Activated T-cell treated with anti-CD3 and anti-CD28 coated beads, Interleukin-2, amount 50 U/mL, for 72 hours (primary cell): Measurements from ENCODE around the gene CCDC117. TPM values are rescaled to one million over a fixed set of nuclear protein-coding genes. Genes with fewer than 3 reads are reported as not detected.
A peak's percentile ranks its signal among the peaks of the same experiment; 100 is the strongest.
"Not testable (repeated sequence)": the region's sequence is repeated elsewhere in the genome, so short reads cannot be mapped to it uniquely, and the experiment has no call there.

Experiments
- ATAC-seq, 2 donors: fragments of 150-1000 bp; cut with Tn5 transposase; replicated peaks in 1 of 2; 2 replicates each; pipeline ENCODE4 v1.10.0; 2021; ENCODE audit warnings: moderate library complexity in 2 of 2, mild to moderate bottlenecking in 1 of 2
- DNase-seq, 2 donors: peaks; one replicate each; pipeline ENCODE4 v3.0.0; 2021 to 2022; ENCODE audit warnings: mixed read lengths in 1 of 2
- H3K27ac Mint-ChIP-seq: one replicate; pipeline ENCODE4 v1.8.0; 2022; ENCODE audit warnings: mild to moderate bottlenecking, moderate library complexity, mixed read lengths
- H3K27me3 Mint-ChIP-seq: one replicate; pipeline ENCODE4 v1.8.0; 2022; ENCODE audit warnings: low read depth, mixed read lengths
- H3K36me3 Mint-ChIP-seq, 2 donors: one replicate each; pipeline ENCODE4 v1.8.0; 2022; ENCODE audit warnings: mixed read lengths in 2 of 2, mild to moderate bottlenecking in 1 of 2; ENCODE audit not compliant: insufficient read depth in 2 of 2
- H3K4me1 Mint-ChIP-seq: one replicate; pipeline ENCODE4 v1.8.0; 2022; ENCODE audit warnings: low read depth, mixed read lengths
- H3K4me3 Mint-ChIP-seq, 2 donors: one replicate each; pipeline ENCODE4 v1.8.0; 2022; ENCODE audit warnings: mild to moderate bottlenecking in 2 of 2, mixed read lengths in 2 of 2, moderate library complexity in 2 of 2
- H3K9me3 Mint-ChIP-seq, 2 donors: one replicate each; pipeline ENCODE4 v1.8.0; 2022; ENCODE audit warnings: mixed read lengths in 2 of 2
- total RNA-seq, 2 donors: library from RNA; stranded (reverse); gene quantifications; one replicate each; pipeline ENCODE4 v1.2.3, GENCODE V29; 2022

The CCDC117 gene
- total RNA-seq, 2 donors from 2014 or later, result 24.0 to 26.9 TPM

DNA sequence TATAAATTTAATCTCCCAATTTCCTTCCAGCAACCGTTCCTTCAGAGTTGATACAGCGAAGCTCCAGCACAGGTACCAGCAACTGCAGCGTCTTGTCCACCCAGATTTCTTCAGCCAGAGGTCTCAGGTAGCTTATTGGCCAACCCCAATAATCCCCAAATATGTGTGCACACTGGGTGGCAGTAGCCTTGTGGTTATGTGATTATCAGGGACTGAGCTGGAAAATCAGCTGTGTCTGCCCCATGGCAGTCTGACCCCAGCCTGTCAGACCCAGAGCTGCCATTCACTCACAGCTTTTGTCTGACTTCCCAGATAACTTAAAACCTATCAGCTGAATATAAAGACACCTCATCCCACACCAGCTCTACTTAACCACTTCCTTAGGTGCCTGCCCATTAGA, 28.6 kb upstream of the CCDC117 start:
- Mint-ChIP-seq H3K9me3 (no peaks in the 10 kb centered on the region), H3K27ac (no peak overlapping the region), H3K4me3 (peak overlapping the region; percentile 90 to 96), H3K27me3 (no peaks in the 10 kb centered on the region), H3K4me1 (peaks cover 49% of the 10 kb centered on the region), H3K36me3 (peaks cover 5 to 29% of the 10 kb centered on the region in 2 donors)
- ATAC-seq (no peak), DNase-seq (no peak)

DNA sequence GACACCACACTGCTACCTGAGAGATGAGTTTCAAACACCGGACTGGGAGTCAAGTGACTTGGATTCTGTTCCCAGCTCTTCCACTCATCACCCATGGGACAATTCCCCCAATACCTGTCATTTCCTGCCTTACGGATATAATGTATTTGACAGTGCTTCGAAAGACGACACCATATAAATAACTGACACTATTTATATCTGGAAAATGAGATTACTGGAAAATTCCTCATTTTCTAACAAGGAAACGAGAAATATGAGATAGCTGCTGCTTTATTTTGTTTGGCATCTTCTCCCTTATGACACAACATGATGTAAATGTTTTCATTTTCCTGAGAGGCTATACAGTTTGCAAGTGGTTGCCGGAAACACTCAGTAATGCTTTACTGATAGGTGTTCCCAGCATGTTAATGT, 22.0 kb upstream of the CCDC117 start:
- H3K27me3 Mint-ChIP-seq, result no peaks in the 10 kb centered on the region
- peaks cover 9 to 29% of the 10 kb centered on the region in 2 donors for H3K36me3 Mint-ChIP-seq
- H3K9me3 Mint-ChIP-seq, result no peaks in the 10 kb centered on the region
- H3K4me3 Mint-ChIP-seq, result no peak overlapping the region
- H3K4me1 Mint-ChIP-seq, result peaks cover 6% of the 10 kb centered on the region
- no peak for DNase-seq
- H3K27ac Mint-ChIP-seq, result no peak overlapping the region
- ATAC-seq, result no peak

DNA sequence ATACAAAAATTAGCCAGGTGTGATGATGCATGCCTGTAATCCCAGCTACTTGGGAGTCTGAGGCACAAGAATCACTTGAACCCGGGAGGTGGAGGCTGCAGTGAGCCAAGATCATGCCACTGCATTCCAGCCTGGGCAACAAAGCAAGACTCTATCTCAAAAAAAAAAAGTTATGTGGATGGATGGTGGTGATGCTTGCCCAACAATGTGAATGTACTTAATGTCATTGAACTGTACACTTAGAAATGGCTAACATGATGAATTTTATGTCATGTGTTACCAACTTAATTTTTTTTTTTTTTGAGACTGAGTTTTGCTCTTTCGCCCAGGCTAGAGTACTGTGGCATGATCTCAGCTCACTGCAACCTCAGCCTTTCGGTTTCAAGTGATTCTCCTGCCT, 18.0 kb upstream of the CCDC117 start:
- H3K27me3 Mint-ChIP-seq, H3K9me3 Mint-ChIP-seq, H3K27ac Mint-ChIP-seq, H3K36me3 Mint-ChIP-seq, ATAC-seq, H3K4me1 Mint-ChIP-seq, DNase-seq, H3K4me3 Mint-ChIP-seq: not testable (repeated sequence)

DNA sequence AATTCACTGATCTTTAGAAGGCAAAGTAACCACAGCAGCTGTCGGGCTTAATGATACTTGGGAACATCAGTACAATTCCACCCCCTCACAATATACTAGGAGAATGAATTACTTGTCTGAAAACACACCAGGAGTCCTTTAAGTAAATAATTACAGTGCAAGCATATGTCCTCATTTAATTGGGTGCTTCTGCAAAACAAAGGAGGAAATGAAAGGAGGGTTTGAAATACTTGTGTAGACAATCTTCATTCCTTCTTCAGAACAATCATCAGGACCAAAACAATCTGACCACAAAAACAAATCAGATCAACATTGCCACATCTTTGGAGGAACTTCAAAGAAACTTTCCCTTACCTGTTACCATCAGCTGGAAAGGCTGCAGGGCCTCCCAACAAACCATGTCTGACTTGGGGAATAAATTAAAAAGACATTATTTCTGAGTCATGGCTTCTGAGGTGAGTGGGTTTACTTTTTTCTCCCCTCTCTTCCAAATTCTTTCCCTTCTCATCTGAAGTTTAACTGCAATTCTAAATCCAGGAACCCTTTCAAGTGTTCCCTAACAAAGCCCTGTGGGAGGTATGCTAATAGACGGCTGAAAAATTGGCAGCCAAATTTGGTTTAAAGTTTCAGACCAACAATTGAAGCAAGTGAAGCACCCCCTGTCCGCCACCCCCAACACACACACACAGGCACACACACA, 12.5 kb upstream of the CCDC117 start:
- H3K9me3 Mint-ChIP-seq, result no peaks in the 10 kb centered on the region
- H3K4me3 Mint-ChIP-seq, result no peak overlapping the region
- H3K27me3 Mint-ChIP-seq, result no peaks in the 10 kb centered on the region
- no peaks in the 10 kb centered on the region for H3K36me3 Mint-ChIP-seq
- DNase-seq, result no peak
- no peak for ATAC-seq
- H3K27ac Mint-ChIP-seq, result no peak overlapping the region
- H3K4me1 Mint-ChIP-seq, result no peaks in the 10 kb centered on the region

DNA sequence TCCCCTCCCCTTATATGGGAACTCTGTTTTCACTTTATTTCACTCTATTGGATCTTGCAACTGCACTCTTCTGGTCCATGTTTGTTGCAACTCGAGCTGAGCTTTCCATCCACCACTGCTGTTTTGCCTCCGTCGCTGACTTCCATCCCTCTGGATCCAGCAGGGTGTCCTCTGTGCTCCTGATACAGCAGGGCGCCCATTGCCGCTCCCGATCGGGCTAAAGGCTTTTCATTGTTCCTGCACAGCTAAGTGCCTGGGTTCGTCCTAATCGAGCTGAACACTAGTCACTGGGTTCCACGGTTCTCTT, 11.1 kb upstream of the CCDC117 start:
- H3K27me3 Mint-ChIP-seq, result no peaks in the 10 kb centered on the region
- no peaks in the 10 kb centered on the region for H3K9me3 Mint-ChIP-seq
- no peaks in the 10 kb centered on the region for H3K4me1 Mint-ChIP-seq
- no peak overlapping the region for H3K4me3 Mint-ChIP-seq
- no peaks in the 10 kb centered on the region for H3K36me3 Mint-ChIP-seq
- H3K27ac Mint-ChIP-seq, result no peak overlapping the region
- DNase-seq (no peak), ATAC-seq (no peak)

DNA sequence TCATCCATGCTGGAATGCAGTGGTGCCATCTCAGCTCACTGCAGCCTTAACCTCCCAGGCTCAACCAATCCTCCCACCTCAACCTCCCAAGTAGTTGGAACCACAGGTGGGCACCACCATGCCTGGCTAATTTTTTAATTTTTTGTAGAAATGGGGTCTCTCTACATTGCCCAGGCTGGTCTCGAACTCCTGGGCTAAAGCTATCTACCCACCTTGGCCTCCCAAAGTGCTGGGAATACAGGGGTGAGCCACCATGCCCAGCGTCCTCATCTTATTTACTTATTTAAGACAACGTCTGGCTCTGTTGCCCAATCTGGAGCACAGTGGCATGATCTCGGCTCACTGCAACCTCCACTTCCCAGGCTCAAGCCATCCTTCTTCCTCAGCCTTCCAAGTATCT, 10.5 kb upstream of the CCDC117 start:
- H3K27me3 Mint-ChIP-seq, H3K4me3 Mint-ChIP-seq, H3K4me1 Mint-ChIP-seq, ATAC-seq, H3K9me3 Mint-ChIP-seq, H3K36me3 Mint-ChIP-seq, DNase-seq, H3K27ac Mint-ChIP-seq: not testable (repeated sequence)

DNA sequence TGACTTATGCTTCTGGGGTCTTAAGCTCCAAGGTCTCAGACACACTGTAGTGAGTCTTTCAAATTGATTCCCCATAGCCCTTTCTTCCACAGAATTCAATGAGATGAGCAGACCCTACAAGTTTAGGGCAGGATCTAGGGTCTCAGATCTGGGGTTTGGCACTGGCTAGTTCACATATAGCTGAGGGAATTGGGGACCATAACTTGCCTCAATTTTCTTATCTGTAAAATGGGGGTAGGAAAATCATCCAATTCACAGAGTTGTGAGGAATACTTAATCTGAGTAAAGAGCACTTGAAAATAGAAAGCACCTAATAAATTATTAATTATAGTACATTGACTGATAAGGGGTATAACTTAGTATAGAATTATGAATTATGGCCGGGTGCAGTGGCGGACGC, 5.9 kb upstream of the CCDC117 start:
- DNase-seq, result no peak
- Mint-ChIP-seq H3K27me3 (no peaks in the 10 kb centered on the region), H3K9me3 (no peaks in the 10 kb centered on the region), H3K4me1 (no peaks in the 10 kb centered on the region), H3K27ac (no peak overlapping the region), H3K36me3 (no peaks in the 10 kb centered on the region), H3K4me3 (no peak overlapping the region)
- no peak for ATAC-seq

DNA sequence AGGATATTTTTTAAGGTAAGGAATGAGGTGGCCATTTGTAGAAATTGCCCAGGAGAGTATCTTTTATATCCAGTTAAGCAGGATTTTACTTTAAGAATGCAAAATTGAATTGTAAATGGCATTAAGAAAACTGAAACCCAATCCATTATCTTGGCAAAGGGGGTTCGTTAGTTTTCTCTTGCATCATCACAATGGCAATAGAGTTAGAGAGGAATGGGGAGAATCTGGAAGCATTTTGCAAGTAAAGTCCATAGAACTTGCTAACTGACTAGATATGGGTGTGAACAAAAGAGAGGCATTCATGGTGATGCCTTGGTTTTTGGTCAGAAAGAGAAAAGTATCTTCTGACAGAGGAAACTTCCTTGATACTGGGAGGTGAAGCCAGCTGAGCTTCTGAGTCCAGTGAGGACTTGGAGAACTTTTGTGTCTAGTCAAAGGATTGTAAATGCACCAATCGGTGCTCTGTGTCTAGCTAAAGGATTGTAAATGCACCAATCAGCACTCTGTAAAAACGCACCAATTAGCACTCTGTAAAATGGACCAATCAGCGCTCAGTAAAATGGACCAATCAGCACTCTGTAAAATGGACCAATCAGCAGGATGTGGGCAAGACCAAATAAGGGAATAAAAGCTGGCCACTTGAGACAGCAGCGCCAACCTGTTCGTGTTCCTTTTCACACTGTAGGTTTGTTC, 3.6 kb upstream of the CCDC117 start:
- Mint-ChIP-seq H3K27ac (no peak overlapping the region), H3K36me3 (peaks cover 5 to 6% of the 10 kb centered on the region in 2 donors), H3K27me3 (no peaks in the 10 kb centered on the region), H3K4me1 (peaks cover 7% of the 10 kb centered on the region), H3K9me3 (no peaks in the 10 kb centered on the region), H3K4me3 (no peak overlapping the region)
- ATAC-seq (no peak), DNase-seq (no peak)

DNA sequence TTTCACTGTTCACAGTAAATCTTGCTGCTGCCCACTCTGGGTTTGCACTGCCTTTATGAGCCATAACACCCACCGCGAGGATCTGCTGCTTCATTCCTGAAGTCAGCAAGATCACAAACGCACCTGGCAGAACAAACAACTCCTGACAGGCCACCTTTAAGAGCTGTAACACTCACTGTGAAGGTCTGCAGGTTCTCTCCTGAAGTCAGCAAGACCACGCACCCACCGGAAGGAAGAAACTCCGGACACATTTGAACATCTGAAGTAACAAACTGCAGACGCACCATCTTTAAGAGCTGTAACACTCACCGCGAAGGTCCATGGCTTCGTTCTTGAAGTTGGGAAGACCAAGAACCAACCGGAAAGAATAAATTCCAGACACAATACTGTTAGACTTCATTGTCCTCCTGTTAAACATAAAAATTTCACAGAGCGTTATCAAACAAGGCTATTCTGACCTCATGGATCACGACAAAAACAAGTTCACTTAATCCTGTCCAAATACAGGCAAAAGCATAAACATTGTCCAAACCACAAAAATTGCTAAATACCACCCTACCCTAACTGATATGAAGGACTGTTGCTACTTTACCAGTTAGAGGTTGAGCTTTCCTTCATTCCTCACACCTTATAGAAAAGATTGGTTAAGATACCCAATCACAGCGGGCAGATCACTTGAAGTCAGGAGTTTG, 3.0 kb upstream of the CCDC117 start:
- no peaks in the 10 kb centered on the region for H3K9me3 Mint-ChIP-seq
- H3K36me3 Mint-ChIP-seq, result peaks cover 7% of the 10 kb centered on the region in 2 donors
- H3K4me1 Mint-ChIP-seq, result peaks cover 12% of the 10 kb centered on the region
- no peak overlapping the region for H3K27ac Mint-ChIP-seq
- H3K27me3 Mint-ChIP-seq, result no peaks in the 10 kb centered on the region
- no peak for DNase-seq
- no peak for ATAC-seq
- H3K4me3 Mint-ChIP-seq, result no peak overlapping the region

DNA sequence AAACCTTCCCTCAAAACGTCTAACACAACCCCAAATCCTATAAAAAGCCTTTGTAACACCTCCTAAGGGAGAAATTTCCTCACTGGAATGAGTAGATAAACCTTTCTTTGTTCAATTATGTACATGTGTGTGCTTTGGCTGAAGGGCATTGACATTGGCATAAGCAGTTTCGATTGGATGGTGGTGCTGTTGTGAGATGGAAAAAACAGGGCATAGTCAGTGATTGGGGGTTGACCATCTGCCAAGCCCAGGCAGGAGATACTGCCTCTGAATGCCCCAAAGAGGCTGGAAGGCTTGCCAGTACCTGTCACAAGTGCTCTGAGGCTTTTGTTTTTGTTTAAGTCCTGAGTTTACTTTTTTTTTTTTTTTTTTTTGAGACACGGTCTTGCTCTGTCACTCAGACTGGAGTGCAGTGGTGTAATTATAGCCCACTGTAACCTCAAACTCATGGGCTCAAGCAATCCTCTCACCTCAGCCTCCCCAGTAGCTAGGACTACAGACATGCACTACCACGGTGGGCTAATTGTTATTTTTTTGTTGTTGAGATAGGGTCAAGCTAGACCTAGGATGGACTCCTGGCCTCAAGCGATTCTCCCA, 1.2 kb upstream of the CCDC117 start:
- H3K27ac Mint-ChIP-seq, result no peak overlapping the region
- H3K4me1 Mint-ChIP-seq, result peaks cover 28% of the 10 kb centered on the region
- H3K9me3 Mint-ChIP-seq, result no peaks in the 10 kb centered on the region
- no peak overlapping the region for H3K4me3 Mint-ChIP-seq
- DNase-seq (no peak), ATAC-seq (no peak)
- H3K36me3 Mint-ChIP-seq, result peaks cover 10 to 12% of the 10 kb centered on the region in 2 donors
- H3K27me3 Mint-ChIP-seq, result no peaks in the 10 kb centered on the region

DNA sequence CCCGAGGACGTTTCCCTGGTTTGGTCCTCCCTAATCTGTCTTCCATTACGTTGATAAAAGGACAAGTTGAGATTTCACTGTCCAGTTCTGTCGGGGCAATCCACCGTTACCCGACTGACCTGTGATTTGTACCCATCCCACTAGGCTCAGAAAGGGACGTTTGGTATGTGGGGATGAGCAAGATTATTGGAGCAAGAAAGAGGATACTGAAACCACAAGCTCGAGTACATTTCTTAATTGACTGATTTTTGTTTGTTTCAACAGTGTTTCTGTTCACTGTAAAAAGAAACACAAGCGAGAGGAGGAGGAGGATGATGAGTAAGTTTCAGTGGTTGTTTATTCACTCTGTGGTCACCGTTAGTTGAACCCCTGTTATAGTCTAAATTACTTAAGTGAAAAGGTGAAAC, 969 bp downstream of the CCDC117 start:
- peak; percentile 65 to 67 for ATAC-seq
- Mint-ChIP-seq H3K36me3 (peaks cover 12 to 17% of the 10 kb centered on the region in 2 donors), H3K4me3 (peak overlapping the region; percentile 92 to 99), H3K27me3 (no peaks in the 10 kb centered on the region), H3K27ac (peak overlapping the region; percentile 99), H3K4me1 (peaks cover 37% of the 10 kb centered on the region), H3K9me3 (no peaks in the 10 kb centered on the region)
- DNase-seq, result peak in 1 of 2 donors; percentile 8

DNA sequence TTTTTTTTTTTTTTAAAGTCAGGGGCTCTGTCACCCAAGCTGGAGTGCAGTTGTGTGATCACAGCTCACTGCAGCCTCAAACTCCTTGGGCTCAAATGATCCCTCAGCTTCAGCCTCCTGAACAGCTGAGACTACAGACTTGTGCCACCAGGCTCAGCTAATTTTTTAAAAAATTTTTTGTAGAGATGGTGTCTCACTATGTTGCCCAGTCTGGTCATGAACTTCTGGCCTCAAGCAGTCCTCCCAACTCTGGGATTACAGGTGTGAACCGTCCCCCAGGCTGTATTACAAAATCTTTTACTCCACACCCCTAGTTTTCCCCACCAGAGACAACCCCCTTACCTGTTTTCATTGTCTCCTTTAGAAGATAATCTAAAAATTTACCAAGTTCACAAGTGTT, 1.9 kb downstream of the CCDC117 start:
- H3K27me3 Mint-ChIP-seq, result no peaks in the 10 kb centered on the region
- ATAC-seq, result no peak
- no peaks in the 10 kb centered on the region for H3K9me3 Mint-ChIP-seq
- DNase-seq, result no peak
- H3K36me3 Mint-ChIP-seq, result peaks cover 12 to 17% of the 10 kb centered on the region in 2 donors
- H3K4me1 Mint-ChIP-seq, result peaks cover 37% of the 10 kb centered on the region
- H3K27ac Mint-ChIP-seq, result peak overlapping the region; percentile 76
- H3K4me3 Mint-ChIP-seq, result peak overlapping the region; percentile 83 to 92

DNA sequence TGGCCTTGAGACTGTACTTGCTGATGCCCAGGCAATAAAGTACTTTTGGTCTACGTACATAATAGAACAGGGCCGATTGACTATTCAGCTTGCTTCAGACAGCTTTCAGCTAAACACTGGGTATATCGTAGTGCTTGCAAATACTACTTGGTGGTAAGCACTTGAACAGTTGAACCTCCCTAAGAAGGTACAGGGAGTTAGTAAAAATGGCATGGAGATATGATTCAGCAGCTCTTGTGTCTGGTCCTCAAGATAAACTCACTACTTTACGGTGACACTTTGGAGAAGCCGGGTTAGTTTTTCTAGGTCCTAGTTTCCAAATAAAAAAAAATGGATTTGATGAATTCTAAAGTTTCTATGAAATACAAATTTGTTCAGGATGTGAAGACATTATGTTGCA, 7.3 kb downstream of the CCDC117 start:
- H3K27me3 Mint-ChIP-seq, result no peaks in the 10 kb centered on the region
- no peak overlapping the region for H3K4me3 Mint-ChIP-seq
- peaks cover 21% of the 10 kb centered on the region for H3K4me1 Mint-ChIP-seq
- ATAC-seq (no peak), DNase-seq (no peak)
- H3K36me3 Mint-ChIP-seq, result peaks cover 5 to 19% of the 10 kb centered on the region in 2 donors
- H3K27ac Mint-ChIP-seq, result no peak overlapping the region
- H3K9me3 Mint-ChIP-seq, result no peaks in the 10 kb centered on the region
